SK-MEL-5 (cell line): ENCODE results near the gene ATXN10. TPM values are rescaled to one million over a fixed set of nuclear protein-coding genes. Genes with fewer than 3 reads are reported as not detected.

Experiments
- DNase-seq: peaks from one replicate; pipeline ENCODE4 v3.0.0-alpha.2; 2016; ENCODE audit warnings: low read depth, low spot score
- in situ Hi-C: cut with HindIII; loops from 2 replicates; pipeline ENCODE4 v1.10.0; 2016; ENCODE audit warnings: low sequenced_read_pairs, high pct_unique_total_duplicates, low pct_unique_long_range_greater_than_20kb
- small RNA-seq, 2 experiments: library from RNA; depleted of rRNA; stranded (forward); fragments of <200 nt; gene quantifications; one replicate each; pipeline ENCODE3, GENCODE V24; 2014
- total RNA-seq: library from RNA; depleted of rRNA; stranded (reverse); fragments of >200 nt; shearing (Covaris generic); gene quantifications from 2 replicates; pipeline ENCODE4 v1.2.3, GENCODE V29; 2014; rRNA removed

Gene ATXN10
- total RNA-seq, 1 experiment from 2014 or later: 52.7 TPM

- DNase-seq: no peak
- in situ Hi-C loops: no loop called here
These were observed 221.2 kb downstream of the ATXN10 start for GRCh38 chr22:45892681-45893461.

DNA sequence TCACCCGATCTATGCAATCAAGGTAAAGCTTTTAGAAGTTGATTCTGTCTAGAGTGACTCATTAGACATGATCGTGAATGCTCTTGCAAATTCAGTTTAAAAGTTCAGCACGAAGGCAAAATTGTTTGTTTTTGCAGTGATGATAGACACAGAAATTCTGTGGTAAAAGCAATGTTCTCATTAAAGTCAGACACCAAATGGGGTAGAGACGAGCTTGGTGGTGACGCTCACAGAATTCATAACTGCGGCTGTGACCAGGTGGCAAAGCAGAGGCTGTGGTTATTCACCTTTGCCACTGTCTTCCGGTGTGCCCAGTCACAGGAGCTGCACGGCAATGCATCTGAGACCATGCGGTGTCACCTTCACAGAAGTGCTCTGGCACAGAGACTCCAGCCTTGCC is 221.9 kb downstream of the ATXN10 start:
- in situ Hi-C loops: no loop called here
- no peak for DNase-seq

Small RNA genes lying within 50 kb of the gene (small RNA-seq; reads per million reads assigned to genes)
- gene MIR4762: 0 to 0.29 reads per million in 2 experiments
- gene RNU6-1161P: 0 reads per million in 2 experiments

Other genes starting within 250 kb of the ATXN10 start
- 9.7 and 10.1 TPM in 2 replicates for gene FBLN1, start 169.0 kb upstream of the ATXN10 start, total RNA-seq